Measurements from ENCODE around the gene MEIS2.

- TF ChIP-seq POLR2A (IDR thresholded peaks at IDR 0.05; ENCODE audit: low read length) (no peak), GATA1 (IDR thresholded peaks at IDR 0.05; ENCODE audit: low read depth, low read length) (no peak)
These were observed 219.4 kb downstream of the MEIS2 start for GRCh38 chr15:36880913-36881460.
